Fibroblast of lung (primary cell): ENCODE results near the gene TMEM235. TPM values are rescaled to one million over a fixed set of nuclear protein-coding genes. Genes with fewer than 3 reads are reported as not detected.

Experiments used
- DNase-seq, 2 donors: peaks; one replicate each; pipeline versions ENCODE4 v3.0.0 to v3.0.0-alpha.2; 2010; ENCODE audit warnings: low read depth in 2 of 2
- H2AFZ ChIP-seq: 2 replicates; pipeline ENCODE4 v1.5.1; 2012; ENCODE audit warnings: low read length, control low read depth, inconsistent platforms
- H3K27ac ChIP-seq: 2 replicates; pipeline ENCODE4 v1.5.1; 2011; ENCODE audit warnings: low read length, control low read depth; ENCODE audit not compliant: insufficient read depth
- H3K27me3 ChIP-seq: 2 replicates; pipeline ENCODE4 v1.5.1; 2011; ENCODE audit warnings: mild to moderate bottlenecking, low read length; ENCODE audit not compliant: control insufficient read depth, insufficient read depth
- H3K36me3 ChIP-seq: 2 replicates; pipeline ENCODE4 v1.5.1; 2011; ENCODE audit warnings: low read length; ENCODE audit not compliant: control insufficient read depth, insufficient read depth
- H3K4me1 ChIP-seq: 2 replicates; pipeline ENCODE4 v1.5.1; 2011; ENCODE audit warnings: low read length; ENCODE audit not compliant: control insufficient read depth, insufficient read depth; ENCODE audit errors: extremely low read depth
- H3K4me2 ChIP-seq: 2 replicates; pipeline ENCODE4 v1.5.1; 2011; ENCODE audit warnings: low read length, control low read depth; ENCODE audit not compliant: insufficient read depth; ENCODE audit errors: extremely low read depth
- H3K4me3 ChIP-seq, 4 experiments: fragments of 200-600 bp in 1 of 4; sonication (generic) in 1 of 4; replicated peaks in 1 of 4; 2 replicates each; pipeline ENCODE4 v1.5.1; 2011 to 2016; ENCODE audit warnings: low read length in 4 of 4, low read depth in 3 of 4, mild to moderate bottlenecking in 3 of 4, control low read depth in 2 of 4, inconsistent platforms in 1 of 4, mixed read lengths in 1 of 4; ENCODE audit not compliant: insufficient read depth in 1 of 4; ENCODE audit errors: control extremely low read depth in 1 of 4
- H3K79me2 ChIP-seq: 2 replicates; pipeline ENCODE4 v1.5.1; 2012; ENCODE audit warnings: mild to moderate bottlenecking, low read length, inconsistent platforms; ENCODE audit not compliant: control insufficient read depth, insufficient read depth
- H3K9ac ChIP-seq: 2 replicates; pipeline ENCODE4 v1.5.1; 2011; ENCODE audit warnings: mild to moderate bottlenecking, low read length, control low read depth; ENCODE audit not compliant: insufficient read depth
- H3K9me3 ChIP-seq: 2 replicates; pipeline ENCODE4 v1.5.1; 2012; ENCODE audit warnings: low read depth, low read length; ENCODE audit not compliant: control insufficient read depth, insufficient read depth
- H4K20me1 ChIP-seq: 2 replicates; pipeline ENCODE4 v1.5.1; 2011; ENCODE audit warnings: low read length; ENCODE audit not compliant: control insufficient read depth, insufficient read depth; ENCODE audit errors: extremely low read depth
- EZH2 ChIP-seq: IDR thresholded peaks from 2 replicates; pipeline ENCODE4 v1.5.1; 2012; ENCODE audit warnings: low read length, control low read depth, mild to moderate bottlenecking; ENCODE audit errors: missing control alignments
- polyA plus RNA-seq, 2 donors: library from polyadenylated mRNA; depleted of rRNA in 1 of 2; stranded (reverse) in 1 of 2; unstranded in 1 of 2; fragments of >200 nt; gene quantifications; 2 replicates each; pipeline ENCODE4 v1.2.1, GENCODE V29; 2011 to 2012; ENCODE audit warnings: missing spikeins in 1 of 2
- total RNA-seq: library from RNA; depleted of rRNA; stranded (reverse); fragments of >200 nt; gene quantifications from 2 replicates; pipeline ENCODE4 v1.2.1, GENCODE V29; 2014
- TF ChIP-seq, protein P1 (sequence below), 2 donors: IDR thresholded peaks in 1 of 2; conservative IDR thresholded peaks in 1 of 2; 1 replicate in 1 of 2; 2 replicates in 1 of 2; pipeline ENCODE4 v1.5.1; 2011 to 2012; ENCODE audit warnings: low read length in 2 of 2, control low read depth in 1 of 2, inconsistent platforms in 1 of 2, low read depth in 1 of 2, mild to moderate bottlenecking in 1 of 2

TMEM235 gene
- total and polyA plus RNA-seq, 2 donors (not counting 1 experiment from before 2014, with no cell fraction given): not detected

DNA sequence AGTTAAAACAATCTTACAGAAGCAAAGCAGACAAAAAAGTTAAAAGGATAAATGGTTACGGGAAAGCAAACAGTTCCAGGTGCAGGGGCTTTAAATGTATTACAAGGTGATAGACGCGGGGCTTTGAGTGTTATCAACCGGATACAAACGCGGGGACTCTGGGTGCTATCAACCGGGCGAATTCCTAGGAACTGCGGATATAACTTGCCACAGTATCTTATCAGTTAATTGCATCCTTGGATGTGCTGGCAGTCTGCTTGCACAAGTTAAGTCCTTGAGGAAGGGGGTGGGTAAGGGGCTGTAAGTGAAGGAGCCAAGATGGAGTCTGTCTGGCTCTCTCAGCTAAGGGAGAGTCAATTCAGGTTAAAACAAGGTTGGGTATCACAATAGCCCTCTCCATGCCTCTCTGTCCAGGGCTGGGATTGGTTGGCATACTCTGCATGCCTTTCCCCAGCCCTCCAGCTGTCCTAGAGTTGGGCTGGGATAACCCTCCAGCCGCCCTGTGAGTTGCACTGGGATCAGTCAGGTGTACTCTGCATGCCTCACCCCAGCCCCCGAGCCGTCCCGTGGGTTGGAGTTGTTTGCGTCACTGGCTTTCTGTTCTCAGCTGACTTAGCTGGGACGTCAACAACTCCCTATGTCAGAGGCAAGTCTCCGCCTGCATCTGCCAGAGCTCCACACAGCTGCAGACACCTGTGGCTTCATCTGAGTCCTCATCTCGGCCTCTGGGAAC is 40.9 kb downstream of the TMEM235 start:
- no peaks in the 10 kb centered on the region for H3K79me2 ChIP-seq
- no peaks in the 10 kb centered on the region for H4K20me1 ChIP-seq
- H3K27me3 ChIP-seq: peaks cover 16% of the 10 kb centered on the region
- no peak overlapping the region for H3K4me3 ChIP-seq
- DNase-seq: peak; percentile 46 to 93
- H3K36me3 ChIP-seq: no peaks in the 10 kb centered on the region
- no peak overlapping the region for H3K27ac ChIP-seq
- H2AFZ ChIP-seq: no peak overlapping the region
- no peaks in the 10 kb centered on the region for H3K4me1 ChIP-seq
- no peak overlapping the region for H3K9ac ChIP-seq
- H3K4me2 ChIP-seq: no peak overlapping the region
- TF ChIP-seq, protein P1, sequence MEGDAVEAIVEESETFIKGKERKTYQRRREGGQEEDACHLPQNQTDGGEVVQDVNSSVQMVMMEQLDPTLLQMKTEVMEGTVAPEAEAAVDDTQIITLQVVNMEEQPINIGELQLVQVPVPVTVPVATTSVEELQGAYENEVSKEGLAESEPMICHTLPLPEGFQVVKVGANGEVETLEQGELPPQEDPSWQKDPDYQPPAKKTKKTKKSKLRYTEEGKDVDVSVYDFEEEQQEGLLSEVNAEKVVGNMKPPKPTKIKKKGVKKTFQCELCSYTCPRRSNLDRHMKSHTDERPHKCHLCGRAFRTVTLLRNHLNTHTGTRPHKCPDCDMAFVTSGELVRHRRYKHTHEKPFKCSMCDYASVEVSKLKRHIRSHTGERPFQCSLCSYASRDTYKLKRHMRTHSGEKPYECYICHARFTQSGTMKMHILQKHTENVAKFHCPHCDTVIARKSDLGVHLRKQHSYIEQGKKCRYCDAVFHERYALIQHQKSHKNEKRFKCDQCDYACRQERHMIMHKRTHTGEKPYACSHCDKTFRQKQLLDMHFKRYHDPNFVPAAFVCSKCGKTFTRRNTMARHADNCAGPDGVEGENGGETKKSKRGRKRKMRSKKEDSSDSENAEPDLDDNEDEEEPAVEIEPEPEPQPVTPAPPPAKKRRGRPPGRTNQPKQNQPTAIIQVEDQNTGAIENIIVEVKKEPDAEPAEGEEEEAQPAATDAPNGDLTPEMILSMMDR (conservative IDR thresholded peaks at IDR 0.05 in 1 of 2, IDR thresholded peaks at IDR 0.05 in 1 of 2; ENCODE audit: low read depth in 1 of 2, low read length in 2 of 2): no peak
- no peak for TF ChIP-seq EZH2
- H3K9me3 ChIP-seq: no peaks in the 10 kb centered on the region

DNA sequence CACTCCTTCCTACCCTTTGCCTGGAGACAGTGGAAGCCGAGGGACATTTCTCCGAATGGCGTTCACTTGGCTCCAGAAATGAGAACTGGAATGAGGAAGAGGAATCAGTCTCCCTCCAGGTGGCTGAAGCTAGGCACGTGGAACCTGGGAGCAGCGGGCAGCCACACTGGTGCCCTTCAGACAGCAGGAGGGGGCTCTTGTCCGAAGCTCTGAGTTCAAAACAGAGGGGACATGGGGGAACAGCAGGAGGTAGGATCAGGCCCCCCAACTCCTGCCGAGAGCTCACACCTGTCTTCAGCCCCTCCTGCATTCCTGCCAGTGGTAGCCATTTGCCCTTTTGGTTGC is 41.5 kb downstream of the TMEM235 start:
- Histone ChIP-seq H2AFZ (no peak overlapping the region), H3K4me1 (no peaks in the 10 kb centered on the region), H3K36me3 (no peaks in the 10 kb centered on the region), H3K9me3 (no peaks in the 10 kb centered on the region), H3K79me2 (no peaks in the 10 kb centered on the region), H3K27ac (no peak overlapping the region), H3K4me2 (no peak overlapping the region), H3K9ac (no peak overlapping the region), H4K20me1 (no peaks in the 10 kb centered on the region), H3K27me3 (peaks cover 16% of the 10 kb centered on the region), H3K4me3 (no peak overlapping the region)
- TF ChIP-seq, protein P1 (conservative IDR thresholded peaks at IDR 0.05 in 1 of 2, IDR thresholded peaks at IDR 0.05 in 1 of 2; ENCODE audit: low read depth in 1 of 2, low read length in 2 of 2): no peak
- no peak for TF ChIP-seq EZH2
- no peak for DNase-seq

DNA sequence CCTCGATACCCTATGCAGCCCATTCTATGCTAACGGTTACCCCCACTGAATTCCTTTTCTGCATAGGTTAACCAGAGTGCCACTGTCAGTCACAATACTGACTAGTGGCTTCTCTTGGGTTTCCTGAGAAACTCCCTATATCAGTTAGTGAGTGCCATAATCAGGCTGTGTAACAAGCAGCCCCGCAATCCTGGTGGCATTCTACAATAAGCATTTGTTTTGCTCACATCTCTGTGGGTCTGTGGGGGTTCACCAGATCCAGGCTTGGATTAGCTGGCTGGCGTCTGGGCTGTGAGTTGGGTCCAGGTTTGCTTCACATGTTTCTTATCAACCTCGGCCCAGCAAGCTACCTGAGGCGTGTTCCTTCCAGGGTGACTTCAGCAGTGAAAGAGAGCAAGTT is 42.4 kb downstream of the TMEM235 start:
- Histone ChIP-seq H3K27me3 (peaks cover 16% of the 10 kb centered on the region), H3K9me3 (no peaks in the 10 kb centered on the region), H3K27ac (no peak overlapping the region), H2AFZ (no peak overlapping the region), H3K4me2 (no peak overlapping the region), H3K79me2 (no peaks in the 10 kb centered on the region), H3K36me3 (no peaks in the 10 kb centered on the region), H3K9ac (no peak overlapping the region), H4K20me1 (no peaks in the 10 kb centered on the region), H3K4me3 (no peak overlapping the region), H3K4me1 (no peaks in the 10 kb centered on the region)
- TF ChIP-seq EZH2: no peak
- TF ChIP-seq, protein P1 (conservative IDR thresholded peaks at IDR 0.05 in 1 of 2, IDR thresholded peaks at IDR 0.05 in 1 of 2; ENCODE audit: low read depth in 1 of 2, low read length in 2 of 2): no peak
- no peak for DNase-seq
